H1 (cell line): ENCODE measurements around the gene ATAD3B. TPM values are rescaled to one million over a fixed set of nuclear protein-coding genes. Genes with fewer than 3 reads are reported as not detected.
"Not testable (repeated sequence)": the region's sequence is repeated elsewhere in the genome, so short reads cannot be mapped to it uniquely, and the experiment has no call there.

Experiments
- CTCF ChIA-PET: fragments of 300-600 bp; sonication (Branson Sonifier 250); formaldehyde crosslinking; loops from one replicate; lab custom pipeline; 2021; ENCODE audit not compliant: partially characterized antibody; lab: Charles Lee
- POLR2A ChIA-PET: fragments of 300-600 bp; sonication (Branson Sonifier 250); formaldehyde crosslinking; loops from one replicate; lab custom pipeline; 2021; ENCODE audit warnings: inconsistent platforms; ENCODE audit not compliant: partially characterized antibody; lab: Charles Lee
- DNase-seq, 2 experiments: peaks; one replicate each; pipeline versions ENCODE4 v3.0.0 to v3.0.0-alpha.2; 2010 to 2022; ENCODE audit warnings: low spot score in 2 of 2, low read depth in 1 of 2, mixed read lengths in 1 of 2
- FAIRE-seq: peaks from 2 replicates; lab custom pipeline; 2011; peaks lifted over from hg19 to GRCh38; lab: Jason Lieb, UNC
- H2AFZ ChIP-seq: 2 replicates; pipeline ENCODE4 v1.8.1; 2012; ENCODE audit warnings: low read length, inconsistent platforms
- H2AK5ac ChIP-seq: 2 replicates; pipeline ENCODE4 v1.6.1; 2013; ENCODE audit warnings: low read depth, low read length
- H2BK120ac ChIP-seq: replicated peaks from 2 replicates; pipeline ENCODE3; 2013; ENCODE audit warnings: low read depth, low read length, inconsistent platforms
- H2BK12ac ChIP-seq: 2 replicates; pipeline ENCODE4 v1.6.1; 2013; ENCODE audit warnings: low read depth, low read length
- H2BK15ac ChIP-seq: 2 replicates; pipeline ENCODE4 v1.6.1; 2013; ENCODE audit warnings: low read length
- H2BK20ac ChIP-seq: 2 replicates; pipeline ENCODE4 v1.6.1; 2013; ENCODE audit warnings: low read length
- H2BK5ac ChIP-seq: 2 replicates; pipeline ENCODE4 v1.6.1; 2013; ENCODE audit warnings: low read depth, low read length
- H3K14ac ChIP-seq: 2 replicates; pipeline ENCODE4 v1.6.1; 2013; ENCODE audit warnings: inconsistent platforms; ENCODE audit not compliant: insufficient read length
- H3K18ac ChIP-seq: 2 replicates; pipeline ENCODE4 v1.6.1; 2013; ENCODE audit warnings: low read length; ENCODE audit errors: extremely low read depth
- H3K23ac ChIP-seq: 2 replicates; pipeline ENCODE4 v1.6.1; 2013; ENCODE audit warnings: inconsistent platforms; ENCODE audit not compliant: insufficient read length
- H3K23me2 ChIP-seq: 2 replicates; pipeline ENCODE4 v1.6.1; 2013; ENCODE audit warnings: low read depth, low read length
- H3K27ac ChIP-seq: 2 replicates; pipeline ENCODE4 v1.6.1; 2011; ENCODE audit warnings: low read depth, low read length, inconsistent platforms
- H3K27me3 ChIP-seq, 4 experiments: replicated peaks in 1 of 4; 1 replicate in 1 of 4; 2 replicates in 3 of 4; pipeline versions ENCODE4 v1.6.1 to v1.8.1; 2011 to 2013; ENCODE audit warnings: low read length in 3 of 4, mild to moderate bottlenecking in 3 of 4, inconsistent platforms in 2 of 4, mixed read lengths in 2 of 4, moderate library complexity in 1 of 4; ENCODE audit not compliant: control insufficient read depth in 3 of 4, insufficient read depth in 3 of 4; ENCODE audit errors: extremely low read depth in 1 of 4
- H3K36me3 ChIP-seq, 4 experiments: 2 replicates each; pipeline versions ENCODE4 v1.6.1 to v1.8.1; 2011 to 2013; ENCODE audit warnings: mild to moderate bottlenecking in 4 of 4, low read length in 3 of 4, moderate library complexity in 2 of 4, control low read depth in 1 of 4, inconsistent platforms in 1 of 4; ENCODE audit not compliant: insufficient read depth in 4 of 4, control insufficient read depth in 2 of 4
- H3K4ac ChIP-seq: replicated peaks from 2 replicates; pipeline ENCODE3; 2013; ENCODE audit warnings: low read length, low read depth, mixed read lengths, inconsistent platforms; ENCODE audit not compliant: insufficient read length
- H3K4me1 ChIP-seq, 4 experiments: replicated peaks in 1 of 4; 1 replicate in 1 of 4; 2 replicates in 3 of 4; pipeline versions ENCODE4 v1.6.1 to v1.8.1; 2011 to 2013; ENCODE audit warnings: low read length in 3 of 4, inconsistent platforms in 2 of 4, mixed read lengths in 1 of 4; ENCODE audit not compliant: insufficient read depth in 4 of 4, control insufficient read depth in 3 of 4
- H3K4me2 ChIP-seq, 2 experiments: 2 replicates each; pipeline versions ENCODE4 v1.6.1 to v1.8.1; 2011 to 2013; ENCODE audit warnings: low read depth in 2 of 2, low read length in 2 of 2, control low read depth in 1 of 2, inconsistent platforms in 1 of 2, mild to moderate bottlenecking in 1 of 2; ENCODE audit not compliant: insufficient read depth in 1 of 2
- H3K4me3 ChIP-seq, 4 experiments: fragments of 200-600, 300-600 bp in 1 of 4; sonication (generic), shearing (Covaris generic), sonication (Bioruptor Twin) in 1 of 4; 2 replicates each; pipeline versions ENCODE4 v1.5.1 to v1.8.1; 2011 to 2016; ENCODE audit warnings: low read length in 4 of 4, low read depth in 3 of 4, control low read depth in 2 of 4, inconsistent platforms in 2 of 4, mild to moderate bottlenecking in 2 of 4, mixed read lengths in 1 of 4, moderate library complexity in 1 of 4; ENCODE audit not compliant: insufficient read depth in 2 of 4; ENCODE audit errors: extremely low read depth in 1 of 4
- H3K56ac ChIP-seq: replicated peaks from 2 replicates; pipeline ENCODE3; 2013; ENCODE audit warnings: low read depth, mild to moderate bottlenecking, mixed read lengths, low read length, inconsistent platforms; ENCODE audit not compliant: insufficient read length
- H3K79me1 ChIP-seq: 2 replicates; pipeline ENCODE4 v1.6.1; 2013; ENCODE audit warnings: low read depth, low read length, control low read depth
- H3K79me2 ChIP-seq, 2 experiments: 2 replicates each; pipeline versions ENCODE4 v1.6.1 to v1.8.1; 2012 to 2013; ENCODE audit warnings: low read length in 2 of 2, mild to moderate bottlenecking in 2 of 2, inconsistent platforms in 1 of 2; ENCODE audit not compliant: insufficient read depth in 2 of 2, control insufficient read depth in 1 of 2
- H3K9ac ChIP-seq, 4 experiments: replicated peaks in 1 of 4; 1 replicate in 1 of 4; 2 replicates in 3 of 4; pipeline versions ENCODE4 v1.6.1 to v1.8.1; 2011 to 2013; ENCODE audit warnings: low read depth in 3 of 4, low read length in 3 of 4, control low read depth in 2 of 4, mild to moderate bottlenecking in 2 of 4, moderate library complexity in 2 of 4, inconsistent platforms in 1 of 4; ENCODE audit errors: extremely low read depth in 1 of 4
- H3K9me3 ChIP-seq, 2 experiments: 2 replicates each; pipeline versions ENCODE4 v1.6.1 to v1.8.1; 2012 to 2013; ENCODE audit warnings: mild to moderate bottlenecking in 2 of 2, moderate library complexity in 2 of 2, control low read depth in 1 of 2, inconsistent platforms in 1 of 2, low read depth in 1 of 2, low read length in 1 of 2, mixed read lengths in 1 of 2; ENCODE audit not compliant: insufficient read depth in 2 of 2
- H4K20me1 ChIP-seq, 2 experiments: replicated peaks in 1 of 2; 2 replicates each; pipeline versions ENCODE3 to v1.8.1; 2011 to 2013; ENCODE audit warnings: inconsistent platforms in 2 of 2, low read length in 2 of 2, mild to moderate bottlenecking in 1 of 2; ENCODE audit not compliant: insufficient read depth in 2 of 2, control insufficient read depth in 1 of 2
- H4K5ac ChIP-seq: 2 replicates; pipeline ENCODE4 v1.6.1; 2013; ENCODE audit warnings: low read length, low read depth, mixed read lengths, inconsistent platforms; ENCODE audit not compliant: insufficient read length
- H4K8ac ChIP-seq: 2 replicates; pipeline ENCODE4 v1.8.0; 2013; ENCODE audit warnings: mild to moderate bottlenecking, moderate library complexity, low read length, inconsistent platforms; ENCODE audit not compliant: insufficient read depth; ENCODE audit errors: extremely low read depth
- H4K91ac ChIP-seq: replicated peaks from 2 replicates; pipeline ENCODE3; 2013; ENCODE audit warnings: low read length, mixed read lengths, inconsistent platforms; ENCODE audit not compliant: insufficient read length
- EGR1 ChIP-seq: IDR thresholded peaks from 2 replicates; pipeline ENCODE4 v1.6.1; 2011; ENCODE audit warnings: low read depth, low read length, borderline replicate concordance
- WGBS, 2 experiments: shearing (Covaris generic) in 1 of 2; methylation state at CpG; one replicate each; pipeline versions ENCODE4 v1.1.6 to v1.1.7; 2013 to 2015; ENCODE audit warnings: low lambda C conversion rate in 2 of 2, mixed read lengths in 2 of 2, inconsistent platforms in 1 of 2, low coverage in 1 of 2, missing lambda C conversion rate in 1 of 2; ENCODE audit not compliant: insufficient replicate concordance in 2 of 2, insufficient coverage in 1 of 2, insufficient read length in 1 of 2; ENCODE audit errors: extremely low coverage in 1 of 2, missing lambda C conversion rate in 1 of 2; 5-methylcytosine and 5-hydroxymethylcytosine counted together
- polyA plus RNA-seq, 7 experiments: library from polyadenylated mRNA; depleted of rRNA in 3 of 7; stranded (reverse) in 5 of 7; unstranded in 2 of 7; fragments of >200 nt in 5 of 7; fragments of 200-250 nt in 2 of 7; gene quantifications; 1 replicate in 5 of 7; 2 replicates in 1 of 7; 4 replicates in 1 of 7; pipeline versions ENCODE4 v1.2.1 to v1.2.3, GENCODE V29; 2011 to 2013; ENCODE audit warnings: missing spikeins in 2 of 7, mixed read lengths in 2 of 7
- total RNA-seq: library from RNA; stranded (reverse); fragmentation: NEBNext Ultra II Directional; extraction: Animal tissue kit (Norgen Biotek cat#: 25700); gene quantifications from 2 replicates; pipeline ENCODE4 v1.2.1, GENCODE V29; 2021

The ATAD3B gene
- total and polyA plus RNA-seq, 2 of the 8 experiments (the other 6 are each of a cell fraction or from before 2014, with no cell fraction given), result 31.3 to 63.0 TPM

DNA sequence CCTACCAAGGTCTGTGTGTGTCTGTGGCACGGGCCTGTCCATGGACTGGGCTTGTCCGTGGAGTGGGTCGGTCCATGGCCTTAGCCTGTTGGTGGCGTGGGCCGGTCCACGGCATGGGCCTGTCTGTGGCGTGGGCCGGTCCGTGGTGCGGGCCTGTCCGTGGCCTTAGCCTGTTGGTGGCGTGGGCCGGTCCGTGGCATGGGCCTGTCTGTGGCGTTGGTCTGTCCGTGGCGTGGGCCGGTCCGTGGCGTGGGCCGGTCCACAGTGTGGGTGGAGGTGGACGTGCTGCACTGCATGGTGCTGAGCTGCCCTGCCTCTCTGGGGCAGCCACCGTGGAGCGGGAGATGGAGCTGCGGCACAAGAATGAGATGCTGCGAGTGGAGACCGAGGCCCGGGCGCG, 10.2 kb downstream of the ATAD3B start:
- not testable (repeated sequence) for H3K4me1 ChIP-seq, H2AK5ac ChIP-seq, H3K9ac ChIP-seq, H4K91ac ChIP-seq, H3K23me2 ChIP-seq, H2AFZ ChIP-seq, H3K27ac ChIP-seq, H3K4me2 ChIP-seq, H2BK120ac ChIP-seq, H4K5ac ChIP-seq, H3K56ac ChIP-seq, H3K4ac ChIP-seq, H3K4me3 ChIP-seq, H4K8ac ChIP-seq, H3K9me3 ChIP-seq, H3K14ac ChIP-seq, H2BK20ac ChIP-seq, H2BK5ac ChIP-seq, H3K79me2 ChIP-seq, H2BK15ac ChIP-seq, DNase-seq, H2BK12ac ChIP-seq, FAIRE-seq, H3K18ac ChIP-seq, H3K27me3 ChIP-seq, H3K23ac ChIP-seq, H3K79me1 ChIP-seq
- H3K36me3 ChIP-seq, result peaks cover 13 to 57% (median 35%) of the 10 kb centered on the region in 4 experiments
- TF ChIP-seq EGR1, result 0 out of 2 replicates have a peak, but pooled peaks have one; percentile 67
- ChIA-PET CTCF (interaction anchor here (1.5 kb wide), 1 partner anchor 10 kb away, joined by 4 read pairs; no protein-coding TSS in a partner anchor), POLR2A (interaction anchor here (1.2 kb wide), 1 partner anchor 96 kb away, joined by 3 read pairs; no protein-coding TSS in a partner anchor)
- H4K20me1 ChIP-seq, result peaks cover 0 to 12% of the 10 kb centered on the region in 2 experiments
- WGBS, 2 experiments, result 96% methylated on average over 14 of the region's 30 CpGs; no CpG with 5 or more reads in 1 of the 2 experiments
